NCI-H526 (cell line): Measurements from ENCODE around the gene LRRC4C.
"Not testable (repeated sequence)": the region's sequence is repeated elsewhere in the genome, so short reads cannot be mapped to it uniquely, and the experiment has no call there.

ENCODE experiments used
- DNase-seq, 2 experiments: peaks; one replicate each; lab custom pipeline; 2025; lab: John Stamatoyannopoulos, UW

LRRC4C gene

GRCh38 chr11:41018224-41018623 is 441.2 kb downstream of the LRRC4C start:
- DNase-seq: no peak

- DNase-seq: no peak
These were observed 448.9 kb downstream of the LRRC4C start for GRCh38 chr11:41010361-41011050.

- no peak for DNase-seq
These were observed 453.5 kb downstream of the LRRC4C start for GRCh38 chr11:41005986-41006385.

- DNase-seq: no peak
These were observed 455.8 kb downstream of the LRRC4C start for GRCh38 chr11:41003339-41004282.

GRCh38 chr11:40998920-40999319 is 460.5 kb downstream of the LRRC4C start:
- no peak for DNase-seq

- no peak for DNase-seq
These were observed 471.5 kb downstream of the LRRC4C start for GRCh38 chr11:40987776-40988435.

- no peak for DNase-seq
These were observed 473.1 kb downstream of the LRRC4C start for GRCh38 chr11:40986320-40986719.

- no peak for DNase-seq
These were observed 484.4 kb downstream of the LRRC4C start for GRCh38 chr11:40975076-40975475.

GRCh38 chr11:40974186-40974795 is 485.2 kb downstream of the LRRC4C start:
- no peak for DNase-seq

- no peak for DNase-seq
These were observed 500.7 kb downstream of the LRRC4C start for GRCh38 chr11:40958707-40959106.

GRCh38 chr11:40952479-40952878 is 507.0 kb downstream of the LRRC4C start:
- DNase-seq: no peak

- DNase-seq: no peak
These were observed 521.5 kb downstream of the LRRC4C start for GRCh38 chr11:40938002-40938401.

- DNase-seq: peak in 1 of 2 experiments; percentile 7
These were observed 534.5 kb downstream of the LRRC4C start for GRCh38 chr11:40924915-40925314.

- DNase-seq: no peak
These were observed 538.2 kb downstream of the LRRC4C start for GRCh38 chr11:40921246-40921645.

- not testable (repeated sequence) for DNase-seq
These were observed 548.7 kb downstream of the LRRC4C start for GRCh38 chr11:40910774-40911173.

- no peak for DNase-seq
These were observed 565.0 kb downstream of the LRRC4C start for GRCh38 chr11:40894501-40894900.

GRCh38 chr11:40885250-40885954 is 574.0 kb downstream of the LRRC4C start:
- no peak for DNase-seq

GRCh38 chr11:40882301-40882700 is 577.2 kb downstream of the LRRC4C start:
- no peak for DNase-seq

GRCh38 chr11:40879911-40880310 is 579.5 kb downstream of the LRRC4C start:
- DNase-seq: no peak

GRCh38 chr11:40877981-40878380 is 581.5 kb downstream of the LRRC4C start:
- DNase-seq: no peak

GRCh38 chr11:40877256-40877655 is 582.2 kb downstream of the LRRC4C start:
- DNase-seq: no peak
